Renal pelvis (tissue), 12 donors: Measurements from ENCODE around the gene IL11RA. TPM values are rescaled to one million over a fixed set of nuclear protein-coding genes. Genes with fewer than 3 reads are reported as not detected.

ENCODE experiments used
- DNase-seq: peaks from one replicate; pipeline ENCODE4 v3.0.0-alpha.2; 2013
- long read RNA-seq, 16 experiments: transcript quantifications; one replicate each; lab custom pipeline, GENCODE V29; 2026
- polyA plus RNA-seq, 3 donors: library from polyadenylated mRNA; unstranded; fragments of 120-200 nt; gene quantifications; one replicate each; pipeline ENCODE4 v1.2.1, GENCODE V29; 2013; ENCODE audit not compliant: insufficient read length in 3 of 3

Gene IL11RA
- 10 to 100 TPM; 64.0 to 81.4 (median 71.6) TPM for polyA plus RNA-seq
- long read RNA-seq, donor 1, transcript IL11RA-201 (13 exons, 1,728 nt), result major isoform, 9 of 22 reads
- long read RNA-seq, donor 1, partial matches to known transcripts, result 11 of 22 reads
- long read RNA-seq, donor 1, other reads (novel, unspliced or antisense), result 0 of 22 reads
- long read RNA-seq, donor 2, transcript IL11RA-202 (13 exons, 1,700 nt), result minor isoform, 5 of 40 reads
- long read RNA-seq, donor 2, transcript IL11RA-201 (13 exons, 1,728 nt), result major isoform, 10 of 40 reads
- long read RNA-seq, donor 2, partial matches to known transcripts, result 25 of 40 reads
- long read RNA-seq, donor 2, other reads (novel, unspliced or antisense), result 0 of 40 reads
- long read RNA-seq, donor 3, transcript IL11RA-201 (13 exons, 1,728 nt), result major isoform, 5 of 20 reads
- long read RNA-seq, donor 3, partial matches to known transcripts, result 12 of 20 reads
- long read RNA-seq, donor 3, other reads (novel, unspliced or antisense), result 0 of 20 reads
- long read RNA-seq, donor 4, transcript IL11RA-201 (13 exons, 1,728 nt), result major isoform, 5 of 8 reads
- long read RNA-seq, donor 4, partial matches to known transcripts, result 0 of 8 reads
- long read RNA-seq, donor 4, other reads (novel, unspliced or antisense), result 0 of 8 reads
- long read RNA-seq, donor 5, partial matches to known transcripts, result 0 of 2 reads
- long read RNA-seq, donor 5, other reads (novel, unspliced or antisense), result 0 of 2 reads
- long read RNA-seq, donor 6, partial matches to known transcripts, result 5 of 12 reads
- long read RNA-seq, donor 6, other reads (novel, unspliced or antisense), result 0 of 12 reads
- long read RNA-seq, donor 7, partial matches to known transcripts, result 17 of 23 reads
- long read RNA-seq, donor 7, other reads (novel, unspliced or antisense), result 0 of 23 reads
- long read RNA-seq, donor 8, transcript IL11RA-201 (13 exons, 1,728 nt), result major isoform, 10 of 56 reads
- long read RNA-seq, donor 8, partial matches to known transcripts, result 44 of 56 reads
- long read RNA-seq, donor 8, other reads (novel, unspliced or antisense), result 0 of 56 reads
- long read RNA-seq, donor 9, partial matches to known transcripts, result 5 of 11 reads
- long read RNA-seq, donor 9, other reads (novel, unspliced or antisense), result 0 of 11 reads
- long read RNA-seq, donor 10, partial matches to known transcripts, result 8 of 13 reads
- long read RNA-seq, donor 10, other reads (novel, unspliced or antisense), result 0 of 13 reads
- long read RNA-seq, donor 11, partial matches to known transcripts, result 0 of 5 reads
- long read RNA-seq, donor 11, other reads (novel, unspliced or antisense), result 0 of 5 reads
- long read RNA-seq, donor 12, partial matches to known transcripts, result 0 of 9 reads
- long read RNA-seq, donor 12, other reads (novel, unspliced or antisense), result 0 of 9 reads
- long read RNA-seq, donor 13, partial matches to known transcripts, result 0 of 2 reads
- long read RNA-seq, donor 13, other reads (novel, unspliced or antisense), result 0 of 2 reads
- long read RNA-seq, donor 14, result 0 reads
- long read RNA-seq, donor 15, transcript IL11RA-201 (13 exons, 1,728 nt), result major isoform, 8 of 25 reads
- long read RNA-seq, donor 15, partial matches to known transcripts, result 12 of 25 reads
- long read RNA-seq, donor 15, other reads (novel, unspliced or antisense), result 0 of 25 reads
- long read RNA-seq, donor 16, partial matches to known transcripts, result 21 of 31 reads
- long read RNA-seq, donor 16, other reads (novel, unspliced or antisense), result 0 of 31 reads

DNA sequence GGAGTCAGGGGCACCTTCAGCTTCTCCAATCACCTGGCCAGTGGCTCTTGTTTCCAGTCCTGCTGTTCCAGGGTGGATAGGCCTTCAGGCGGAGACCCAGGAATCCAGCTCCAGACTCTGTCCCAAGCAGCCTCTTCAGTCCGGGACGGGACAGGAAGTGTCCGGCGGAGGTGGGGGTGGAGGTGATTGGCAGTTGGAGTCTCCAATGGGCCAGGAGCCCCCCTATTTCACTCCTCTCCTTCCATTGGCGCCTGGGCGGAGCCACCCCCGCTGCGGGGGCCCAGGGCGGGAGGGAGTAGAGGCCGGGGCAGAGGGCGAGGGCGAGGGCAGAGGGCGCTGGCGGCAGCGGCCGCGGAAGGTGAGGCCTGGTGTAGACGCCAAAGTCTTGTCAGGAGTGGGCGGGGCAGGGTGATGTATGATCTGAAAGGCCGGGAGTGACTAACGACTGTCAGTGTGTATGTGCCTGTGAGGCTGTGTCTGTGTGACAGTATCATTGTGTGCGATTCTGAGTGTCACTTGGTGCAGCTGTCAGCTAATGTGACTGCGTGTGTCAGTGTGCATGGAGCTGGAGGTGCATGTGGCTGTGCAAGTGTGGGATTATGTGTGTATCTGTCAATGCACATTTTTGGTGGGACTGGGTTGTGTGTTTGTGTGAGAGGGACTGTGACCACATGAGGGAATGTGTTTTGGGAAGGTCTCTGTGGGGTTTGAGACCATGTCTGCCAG lies at the start of gene IL11RA:
Gene IL11RA (plus strand): TSS at position 310 of the 726 bp plus-strand sequence. CDS start 3,033 bp downstream, outside the sequence.
- DNase-seq, result peak; percentile 77

DNA sequence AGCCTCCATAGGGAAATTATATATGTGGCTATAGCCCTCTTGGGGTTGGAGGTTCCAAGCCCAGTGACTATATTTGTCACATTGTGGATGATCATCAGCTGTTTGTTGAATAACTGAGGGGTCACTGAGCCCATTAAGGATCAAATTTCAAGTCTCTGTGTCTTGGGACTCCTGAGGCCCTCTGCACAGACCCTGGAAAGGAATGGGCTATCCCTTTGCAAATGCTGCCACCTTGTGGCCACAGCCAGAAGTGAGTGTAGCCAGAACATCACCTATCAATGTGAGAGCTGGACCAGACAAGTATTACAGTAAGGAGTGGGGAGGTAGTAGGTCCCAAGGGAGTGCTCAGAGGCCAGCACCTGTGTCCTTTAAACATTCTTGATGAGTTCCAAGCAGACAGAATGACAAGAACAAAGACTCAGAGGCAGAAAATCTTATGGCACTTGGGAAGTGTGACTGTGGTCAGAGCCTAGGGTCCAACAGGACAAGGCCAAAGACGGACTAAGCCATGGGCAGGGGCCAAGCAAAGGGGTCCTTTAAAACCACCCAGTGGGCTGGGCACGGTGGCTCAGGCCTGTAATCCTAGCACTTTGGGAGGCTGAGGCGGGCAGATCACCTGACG lies 48.3 kb upstream of the IL11RA start:
- peak; percentile 85 for DNase-seq

DNA sequence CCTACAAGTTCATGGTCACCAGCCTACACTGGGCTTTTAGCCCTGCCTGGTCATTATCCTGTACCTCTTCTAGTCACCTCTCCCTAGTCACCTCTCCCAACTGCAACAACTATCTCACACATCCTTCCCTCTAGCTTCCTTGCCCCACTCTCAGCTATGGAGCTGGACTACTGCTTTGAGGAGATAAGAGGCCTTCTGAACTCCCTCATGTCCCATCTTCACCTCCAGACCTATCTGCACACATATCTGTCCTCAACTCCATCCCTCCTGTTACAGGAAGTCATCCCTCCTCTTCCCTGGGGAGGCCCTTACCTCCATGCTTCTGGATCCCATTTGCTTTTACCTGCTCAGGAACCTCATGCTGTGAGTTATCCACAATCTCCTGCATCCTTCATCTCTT lies 45.8 kb upstream of the IL11RA start:
- no peak for DNase-seq

DNA sequence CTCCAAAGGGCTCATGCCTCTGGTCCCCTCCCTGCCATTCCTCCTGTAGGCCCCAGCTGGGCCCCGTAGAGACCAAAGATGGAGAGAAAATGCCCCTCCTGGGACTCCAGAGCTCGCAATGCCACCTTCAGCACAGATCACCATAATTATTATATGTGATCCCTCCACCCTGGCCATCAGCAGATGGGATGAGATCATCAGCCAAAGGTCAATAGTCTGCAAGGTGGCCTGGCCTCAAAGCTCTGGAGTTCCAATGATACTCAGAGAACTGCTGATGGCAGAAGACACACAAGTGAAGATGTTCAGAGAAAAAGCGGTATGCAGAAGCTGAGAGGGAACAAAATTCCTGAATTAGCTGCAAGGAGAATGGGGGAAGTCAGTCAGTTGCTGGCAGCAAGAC lies 45.1 kb upstream of the IL11RA start:
- DNase-seq, result no peak

DNA sequence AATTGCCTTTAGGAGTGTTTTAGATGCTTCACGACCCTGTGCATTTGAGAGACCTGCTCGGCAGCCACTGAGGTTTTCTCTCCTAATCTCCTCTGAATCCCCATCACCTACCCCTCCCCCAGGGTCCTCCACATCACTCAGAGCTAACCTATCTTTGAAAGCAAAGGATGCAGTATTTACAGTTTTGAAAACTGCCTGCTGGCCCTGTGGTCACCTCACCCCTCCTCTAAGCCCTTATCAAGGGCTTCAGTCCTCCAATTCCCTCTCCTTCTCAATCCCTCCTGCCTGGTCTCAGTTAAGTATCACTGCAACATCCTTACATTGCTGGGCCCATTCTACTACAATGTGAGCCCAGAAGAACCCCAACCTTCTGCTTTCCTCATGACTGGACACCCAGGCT lies 44.7 kb upstream of the IL11RA start:
- no peak for DNase-seq

DNA sequence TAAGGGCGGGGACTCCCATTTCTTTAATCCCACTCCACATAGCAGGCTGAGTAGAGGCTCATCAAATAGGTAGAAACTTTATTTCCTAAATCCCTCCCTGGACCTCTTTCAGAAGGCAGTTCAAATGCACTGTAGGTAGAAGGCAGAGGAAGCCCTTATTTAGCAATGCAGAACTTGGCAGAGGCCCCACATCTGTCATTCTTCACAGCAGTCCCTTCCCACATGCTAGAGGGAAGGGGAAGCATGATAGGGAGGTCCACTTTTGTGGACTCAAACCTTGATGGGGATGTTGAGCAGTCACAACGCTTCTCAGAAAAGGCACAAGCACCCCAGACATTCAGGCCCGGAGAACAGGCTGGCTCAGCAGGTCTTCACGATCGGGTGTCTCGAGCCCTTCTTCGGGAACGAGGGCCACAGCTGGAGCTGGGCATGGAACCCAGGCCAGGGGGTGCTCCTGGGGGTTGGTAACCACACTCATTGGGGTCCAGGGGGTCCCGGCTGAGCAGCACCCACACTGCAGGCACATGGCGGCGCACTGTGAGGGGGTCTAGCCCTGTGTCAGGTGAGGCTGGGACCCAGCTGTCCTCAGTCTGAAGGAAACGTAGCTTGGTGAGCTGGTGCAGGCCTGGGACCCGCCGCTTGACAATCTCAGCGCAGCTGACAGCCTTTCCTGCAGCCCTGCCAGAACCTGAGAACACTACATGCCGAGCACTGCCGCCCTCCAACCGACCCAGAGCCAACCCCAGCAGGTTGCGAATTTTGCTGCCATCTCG lies 41.4 kb upstream of the IL11RA start:
- DNase-seq, result no peak

DNA sequence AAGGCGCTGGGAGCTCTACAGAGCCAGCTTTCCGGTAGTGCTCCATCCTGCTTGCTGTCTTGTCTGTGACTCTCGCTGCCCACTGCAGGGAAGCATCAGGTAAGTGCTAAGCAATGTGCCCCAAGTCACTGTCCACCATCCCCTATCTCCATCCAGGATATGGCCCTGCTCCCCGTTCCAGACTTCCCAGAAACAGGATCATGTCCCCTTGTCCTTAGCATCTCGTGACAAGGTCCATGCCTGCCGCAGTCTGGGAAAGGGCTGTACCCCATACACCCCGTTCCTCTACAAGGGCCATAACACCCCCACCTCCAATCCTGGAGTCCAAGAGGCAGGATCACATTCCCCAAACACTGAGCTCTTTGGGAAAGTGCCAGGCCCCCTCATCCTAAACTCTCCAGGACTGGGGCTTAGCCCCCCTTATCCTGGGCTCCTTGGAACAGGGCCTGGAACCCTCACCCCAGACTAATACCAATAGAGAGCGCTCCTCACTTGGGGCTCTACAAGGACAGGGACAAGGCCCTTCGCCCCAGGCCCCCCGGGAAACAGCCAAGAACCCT lies 40.7 kb upstream of the IL11RA start:
- DNase-seq, result no peak

DNA sequence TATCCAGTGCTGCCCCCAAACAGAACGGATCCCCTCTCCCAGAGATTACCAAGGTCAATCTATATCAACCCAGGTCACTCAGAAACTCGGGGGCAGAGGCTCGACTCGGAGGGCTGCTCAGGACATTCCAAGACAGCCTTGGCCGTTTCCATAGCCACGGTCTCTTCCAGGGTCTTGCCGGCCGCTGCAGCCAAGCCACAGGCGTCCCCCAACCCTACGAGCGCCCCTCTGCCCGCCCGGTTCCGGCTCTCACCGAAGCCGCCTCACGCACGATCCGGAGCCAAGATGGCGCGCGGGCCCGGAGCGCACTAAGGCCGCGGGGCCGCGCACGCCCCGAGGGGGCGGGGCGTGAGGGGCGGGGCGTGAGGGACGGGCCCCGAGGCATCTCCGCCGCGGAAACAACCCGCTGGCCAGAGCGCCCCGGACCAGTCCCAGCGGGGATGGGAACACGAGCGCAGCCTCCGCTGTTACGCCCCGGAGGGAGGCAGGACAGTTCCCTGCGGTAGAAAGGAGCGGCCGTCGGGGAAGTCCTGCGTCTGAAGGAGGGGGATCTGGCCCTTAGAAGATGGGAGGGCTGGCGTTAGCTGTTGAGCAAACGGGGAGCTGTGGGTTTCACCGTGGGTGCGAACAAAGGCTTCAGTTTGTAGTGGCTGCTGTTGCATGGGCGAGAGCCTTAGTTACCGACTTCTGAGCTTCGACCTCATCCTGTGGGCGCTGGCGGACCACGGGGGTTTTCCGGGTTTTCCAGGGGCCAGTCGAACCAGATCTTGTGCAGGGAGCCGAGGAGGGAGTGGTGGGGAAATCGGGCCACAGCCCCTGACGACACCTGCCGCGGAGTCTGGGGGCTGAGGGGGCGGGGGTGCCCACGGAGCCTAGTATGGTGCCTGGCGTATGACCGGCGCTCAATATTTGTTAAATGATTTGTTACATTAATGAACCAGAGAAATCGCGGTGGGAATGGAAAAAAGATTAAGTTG lies 39.9 kb upstream of the IL11RA start, which contains the start of gene RPP25L:
Gene RPP25L (minus strand): TSS at position 287 of the 977 bp plus-strand sequence. CDS start 801 bp downstream, outside the sequence.
- DNase-seq, result peak; percentile 89

DNA sequence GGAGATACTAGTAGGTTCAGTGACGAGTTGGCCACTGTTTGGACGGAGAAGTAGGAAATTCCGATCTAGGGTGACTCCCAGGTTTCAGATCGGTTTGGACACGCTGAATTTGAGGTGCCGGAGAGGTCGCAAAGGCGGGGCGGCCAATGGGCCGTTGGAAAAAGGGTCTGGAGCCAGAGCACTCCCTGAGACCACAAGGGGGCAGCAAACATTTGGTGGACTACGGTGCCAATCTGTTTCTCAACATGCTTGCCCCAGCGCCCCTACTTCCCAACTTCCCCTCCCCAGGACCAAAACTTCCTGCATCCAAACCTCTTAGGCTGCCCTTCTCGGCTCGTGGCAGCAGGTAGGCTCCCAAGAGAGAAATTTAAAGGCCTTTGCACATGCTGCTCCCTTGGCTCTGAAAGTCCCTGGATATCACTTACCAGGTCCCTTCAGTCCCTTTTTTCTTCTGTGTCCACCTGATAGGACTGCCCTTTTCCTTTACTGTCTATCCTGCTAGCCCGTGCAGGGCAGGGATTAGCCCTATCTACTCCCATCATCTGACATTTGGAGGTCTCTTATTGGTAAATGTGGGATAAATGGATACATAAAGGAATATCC lies 39.1 kb upstream of the IL11RA start:
- no peak for DNase-seq

DNA sequence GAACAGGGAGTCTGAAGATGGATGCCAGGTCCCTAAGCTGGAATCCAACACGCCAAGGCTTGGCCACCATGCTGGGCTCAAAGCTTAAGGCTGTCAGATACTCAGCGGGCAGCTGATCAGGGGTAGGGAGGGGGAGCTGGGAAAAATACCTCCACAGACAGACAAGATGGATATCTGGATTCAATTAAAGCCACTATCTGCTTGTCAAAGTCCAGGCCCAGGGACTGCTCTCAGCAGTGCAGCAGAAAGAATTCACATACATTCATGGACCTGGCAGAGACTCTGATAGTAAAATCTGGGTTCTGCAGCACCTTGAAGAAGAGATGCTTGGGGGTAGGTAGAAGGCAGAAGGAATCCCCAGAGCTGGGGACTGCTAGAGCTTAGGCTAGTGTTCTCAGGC lies 36.9 kb upstream of the IL11RA start:
- DNase-seq, result no peak

DNA sequence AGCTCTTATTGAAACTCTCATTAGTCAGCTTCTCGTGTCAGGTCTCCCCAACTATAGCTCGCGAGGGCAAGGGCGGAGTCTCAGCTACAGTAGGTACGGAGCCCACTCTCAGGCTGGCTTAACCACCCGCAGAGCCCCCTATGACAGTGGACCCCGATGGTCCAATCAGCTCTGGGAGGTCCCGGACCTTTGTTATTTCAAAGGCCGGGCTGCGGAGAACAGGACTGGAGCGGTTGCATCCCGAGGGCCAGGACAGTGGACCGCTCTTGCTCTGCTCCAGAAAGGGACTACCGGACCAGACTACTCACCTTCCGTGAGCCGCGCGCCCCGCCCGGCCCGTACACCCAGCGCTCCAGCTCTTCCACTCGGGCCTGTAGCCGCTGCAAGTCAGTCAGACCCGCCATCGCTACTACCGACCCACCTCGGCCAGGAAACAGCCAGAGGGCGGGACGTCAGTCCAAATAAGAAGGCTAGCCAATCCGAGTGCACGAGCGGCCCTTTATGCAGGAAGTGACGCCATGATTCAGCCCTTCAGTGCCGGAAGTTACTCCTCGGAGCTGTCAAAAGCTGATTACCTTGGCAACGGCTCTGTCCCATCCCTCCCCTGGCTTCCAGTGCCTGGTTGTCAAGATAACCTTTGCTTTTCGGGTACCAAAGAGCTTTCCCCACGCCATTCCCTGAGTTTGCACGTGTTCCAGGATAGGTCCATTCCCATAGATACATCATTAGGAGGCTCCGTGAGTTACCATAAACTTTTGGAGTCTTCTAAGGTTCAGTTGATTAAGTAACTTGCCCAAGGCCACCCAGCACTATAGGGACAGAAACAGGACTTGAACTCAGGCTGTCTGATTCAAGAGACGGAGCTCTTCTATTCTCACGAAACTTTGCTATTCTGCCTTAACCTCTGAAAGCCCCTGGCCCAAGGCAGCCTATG lies 31.7 kb upstream of the IL11RA start, which contains the start of gene DCTN3:
Gene DCTN3 (minus strand): TSS at position 435 of the 934 bp plus-strand sequence. CDS start 31 bp downstream, at position 404.
- peak; percentile 95 for DNase-seq

DNA sequence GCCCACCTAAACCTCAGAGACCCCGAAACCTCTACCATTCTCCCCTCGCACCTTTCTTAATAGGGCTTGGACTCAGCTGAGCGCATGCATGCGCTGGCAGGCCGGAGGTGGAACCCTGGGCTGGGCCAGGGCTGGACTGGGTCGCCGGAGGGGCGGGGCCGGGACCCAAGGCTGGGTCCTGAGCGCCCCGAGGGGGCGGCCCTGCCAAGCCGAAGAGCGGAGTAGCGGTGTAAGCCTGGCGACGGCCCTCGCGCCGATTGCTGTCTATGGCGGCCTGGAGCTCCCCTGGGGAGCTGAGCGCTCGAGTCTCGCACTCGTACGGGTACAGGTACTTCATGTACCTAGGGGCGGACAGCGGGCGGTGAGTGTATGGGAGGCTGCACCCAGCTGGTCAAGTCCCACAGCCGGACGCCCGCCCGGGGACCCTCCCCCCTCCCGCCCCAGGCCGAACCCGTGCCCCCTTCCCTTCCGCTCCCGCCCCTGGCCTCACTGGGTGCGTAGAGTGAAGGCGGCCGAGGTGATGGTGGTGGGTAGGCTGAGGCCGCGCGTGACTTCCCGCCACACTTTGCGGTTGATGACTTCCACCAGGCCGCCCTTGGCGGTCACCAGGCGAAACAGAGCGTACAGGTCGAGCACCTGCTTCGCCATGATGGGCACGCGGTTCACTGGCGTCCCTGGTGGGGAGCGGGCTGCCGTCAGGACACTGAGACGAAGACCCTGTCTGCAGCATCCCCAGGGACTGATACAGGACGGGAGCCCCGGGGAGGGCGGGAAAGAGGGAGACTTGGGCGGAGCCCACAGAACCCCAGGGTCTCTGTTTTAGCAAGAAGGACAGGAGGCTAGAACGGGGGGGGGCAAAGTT lies 28.4 kb upstream of the IL11RA start:
- no peak for DNase-seq

DNA sequence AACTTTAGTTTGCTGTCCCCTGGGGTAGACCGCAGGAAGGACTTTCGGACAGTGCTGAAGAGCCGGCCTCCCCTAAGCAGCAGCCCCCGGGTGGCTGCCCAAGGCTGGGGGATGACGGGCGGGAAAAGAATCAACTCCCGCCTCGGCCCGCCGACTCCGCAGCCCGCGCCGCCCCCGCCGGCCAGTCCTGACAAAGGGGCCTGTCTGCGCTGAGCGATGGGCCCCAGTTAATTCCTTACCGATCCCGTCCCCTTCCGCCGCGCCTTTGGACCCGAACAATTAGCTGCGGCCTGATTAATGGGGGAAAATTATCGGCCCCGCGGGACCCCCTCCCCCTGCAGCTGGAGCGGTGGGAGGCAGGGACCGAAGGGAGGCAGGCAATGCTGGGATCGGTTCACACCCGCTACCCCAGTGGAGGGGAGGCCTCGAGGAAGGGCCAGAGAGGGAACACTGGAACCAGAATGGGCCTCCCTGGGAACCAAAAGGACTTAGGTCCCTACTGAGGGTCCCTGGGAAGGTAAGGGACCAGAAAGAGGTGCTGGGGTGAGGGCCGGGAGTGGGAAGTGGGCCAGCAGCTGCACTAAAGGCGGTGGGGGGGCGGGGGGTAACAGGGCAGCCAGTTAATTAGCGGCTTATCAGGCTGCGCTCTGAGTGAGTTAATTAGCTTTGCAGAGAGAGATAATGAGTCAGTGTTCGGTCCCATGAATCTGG lies 27.4 kb upstream of the IL11RA start:
- no peak for DNase-seq

DNA sequence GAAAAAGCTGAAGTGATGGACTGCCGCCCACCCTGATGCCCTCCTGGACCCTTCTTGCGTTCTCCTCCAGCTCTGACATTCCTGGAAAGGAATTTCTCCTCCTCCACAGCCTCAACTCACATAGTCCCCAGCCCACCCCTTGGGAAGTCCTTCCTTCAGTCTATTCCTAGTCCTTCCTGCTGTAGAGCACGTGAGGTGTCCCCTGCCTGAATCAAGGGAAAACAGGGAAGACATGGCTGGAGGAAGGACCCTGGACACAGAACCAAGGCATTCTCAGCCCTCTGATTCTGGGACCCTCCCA lies 26.8 kb upstream of the IL11RA start:
- DNase-seq, result no peak
